B cell (primary cell): ENCODE results near the gene NRDC. TPM values are rescaled to one million over a fixed set of nuclear protein-coding genes. Genes with fewer than 3 reads are reported as not detected.

Experiments
- ATAC-seq: fragments of 200-7000 bp; cut with Tn5 transposase; one replicate; pipeline ENCODE4 v1.10.0; 2021; ENCODE audit warnings: low read depth, mild to moderate bottlenecking, moderate number of reproducible peaks, moderate library complexity
- CTCF ChIA-PET: fragments of 350-600 bp; sonication (Branson Sonifier 250); formaldehyde crosslinking; loops from one replicate; lab custom pipeline; 2021; ENCODE audit warnings: antibody characterized with exemption, inconsistent platforms; lab: Charles Lee
- POLR2A ChIA-PET: fragments of 350-600 bp; sonication (Branson Sonifier 250); formaldehyde crosslinking; loops from one replicate; lab custom pipeline; 2021; ENCODE audit warnings: antibody characterized with exemption; lab: Charles Lee
- DNase-seq: peaks from one replicate; pipeline ENCODE4 v3.0.0; 2013
- H2AFZ ChIP-seq: 2 replicates; pipeline ENCODE4 v1.6.1; 2012; ENCODE audit warnings: mild to moderate bottlenecking, low read depth, low read length; ENCODE audit not compliant: insufficient read depth, poor library complexity, severe bottlenecking
- H3K27ac ChIP-seq, 2 donors: 1 replicate in 1 of 2; 2 replicates in 1 of 2; pipeline ENCODE4 v1.5.1; 2012 to 2013; ENCODE audit warnings: low read length in 2 of 2, mild to moderate bottlenecking in 2 of 2, moderate library complexity in 1 of 2
- H3K27me3 ChIP-seq, 4 experiments: fragments of 200-600 bp in 1 of 4; sonication (generic) in 1 of 4; replicated peaks in 1 of 4; 1 replicate in 2 of 4; 2 replicates in 2 of 4; pipeline versions ENCODE4 v1.6.1 to v1.7.0; 2013 to 2016; ENCODE audit warnings: low read length in 3 of 4, mild to moderate bottlenecking in 2 of 4, mixed read lengths in 1 of 4, moderate library complexity in 1 of 4; ENCODE audit not compliant: insufficient read depth in 4 of 4, control insufficient read depth in 3 of 4; ENCODE audit errors: control extremely low read depth in 1 of 4
- H3K36me3 ChIP-seq, 2 experiments: replicated peaks in 1 of 2; 1 replicate in 1 of 2; 2 replicates in 1 of 2; pipeline versions ENCODE4 v1.6.1 to v1.7.1; 2013; ENCODE audit warnings: low read length in 1 of 2; ENCODE audit not compliant: insufficient read depth in 2 of 2, control insufficient read depth in 1 of 2; ENCODE audit errors: control extremely low read depth in 1 of 2, extremely low read depth in 1 of 2
- H3K4me1 ChIP-seq, 2 donors: fragments of 200-600 bp in 1 of 2; sonication (generic) in 1 of 2; 1 replicate in 1 of 2; 2 replicates in 1 of 2; pipeline versions ENCODE4 v1.5.1 to v1.6.1; 2013 to 2017; ENCODE audit warnings: low read length in 2 of 2; ENCODE audit not compliant: control insufficient read depth in 2 of 2, insufficient read depth in 2 of 2
- H3K4me2 ChIP-seq: replicated peaks from 2 replicates; pipeline ENCODE3; 2012; ENCODE audit warnings: mild to moderate bottlenecking, low read depth, low read length; ENCODE audit not compliant: poor library complexity, severe bottlenecking
- H3K4me3 ChIP-seq, 5 experiments: fragments of 200-600 bp in 1 of 5; sonication (generic) in 1 of 5; 1 replicate in 3 of 5; 2 replicates in 2 of 5; pipeline versions ENCODE4 v1.5.1 to v1.7.0; 2011 to 2016; ENCODE audit warnings: low read length in 4 of 5, mild to moderate bottlenecking in 4 of 5, low read depth in 2 of 5, control low read depth in 1 of 5, moderate library complexity in 1 of 5; ENCODE audit not compliant: insufficient read depth in 1 of 5; ENCODE audit errors: control extremely low read depth in 1 of 5, extremely low read depth in 1 of 5
- H3K79me2 ChIP-seq: fragments of 200-600 bp; sonication (generic); one replicate; pipeline ENCODE4 v1.6.0; 2016; ENCODE audit warnings: low read length; ENCODE audit not compliant: control insufficient read depth, insufficient read depth
- H3K9ac ChIP-seq: fragments of 200-600 bp; sonication (generic); 2 replicates; pipeline ENCODE4 v1.6.1; 2017; ENCODE audit warnings: mild to moderate bottlenecking, low read length, moderate library complexity
- H3K9me3 ChIP-seq, 3 donors: one replicate each; pipeline versions ENCODE4 v1.6.1 to v1.7.1; 2013; ENCODE audit warnings: low read length in 2 of 3; ENCODE audit not compliant: control insufficient read depth in 2 of 3, insufficient read depth in 1 of 3; ENCODE audit errors: control extremely low read depth in 1 of 3
- H4K20me1 ChIP-seq: 2 replicates; pipeline ENCODE4 v1.6.0; 2012; ENCODE audit warnings: mild to moderate bottlenecking, low read length; ENCODE audit not compliant: insufficient read depth, control insufficient read depth, poor library complexity, severe bottlenecking
- H3K27ac Mint-ChIP-seq: one replicate; pipeline ENCODE4 v1.8.0; 2021; ENCODE audit warnings: mixed read lengths
- H3K27me3 Mint-ChIP-seq: one replicate; pipeline ENCODE4 v1.8.0; 2021; ENCODE audit warnings: mixed read lengths
- H3K4me1 Mint-ChIP-seq: one replicate; pipeline ENCODE4 v1.8.0; 2021; ENCODE audit warnings: mixed read lengths
- H3K4me3 Mint-ChIP-seq: one replicate; pipeline ENCODE4 v1.8.0; 2021; ENCODE audit warnings: mixed read lengths
- H3K9me3 Mint-ChIP-seq: one replicate; pipeline ENCODE4 v1.8.0; 2022; ENCODE audit warnings: mixed read lengths; ENCODE audit not compliant: insufficient read depth
- EZH2 ChIP-seq: IDR thresholded peaks from 2 replicates; pipeline ENCODE4 v1.6.1; 2012; ENCODE audit warnings: borderline replicate concordance, low read depth, mild to moderate bottlenecking, moderate library complexity, low read length; ENCODE audit not compliant: insufficient read depth, poor library complexity, severe bottlenecking
- WGBS: methylation state at CpG from one replicate; pipeline ENCODE4 v1.1.5; 2013; ENCODE audit warnings: missing lambda C conversion rate; ENCODE audit not compliant: insufficient coverage; 5-methylcytosine and 5-hydroxymethylcytosine counted together
- intact Hi-C: fragments of 100-400 bp; cut with micrococcal nuclease; formaldehyde crosslinking; loops from one replicate; pipeline ENCODE4 v1.10.0; 2022
- polyA plus RNA-seq: library from polyadenylated mRNA; depleted of rRNA; stranded (reverse); fragments of >200 nt; gene quantifications from 2 replicates; pipeline ENCODE4 v1.2.3, GENCODE V29; 2012
- total RNA-seq, 2 donors: library from RNA; stranded (reverse); fragments of 120-200 nt in 1 of 2; gene quantifications; 1 replicate in 1 of 2; 2 replicates in 1 of 2; pipeline versions ENCODE4 v1.2.3 to v1.2.4, GENCODE V29; 2013 to 2022
- TF ChIP-seq, protein P1 (sequence below): fragments of 200-600 bp; IDR thresholded peaks from one replicate; pipeline ENCODE4 v1.8.0; 2022; ENCODE audit warnings: antibody characterized with exemption, mild to moderate bottlenecking

NRDC gene
- total and polyA plus RNA-seq, 2 donors (not counting 1 experiment from before 2014, with no cell fraction given): 55.3 to 154 TPM

DNA sequence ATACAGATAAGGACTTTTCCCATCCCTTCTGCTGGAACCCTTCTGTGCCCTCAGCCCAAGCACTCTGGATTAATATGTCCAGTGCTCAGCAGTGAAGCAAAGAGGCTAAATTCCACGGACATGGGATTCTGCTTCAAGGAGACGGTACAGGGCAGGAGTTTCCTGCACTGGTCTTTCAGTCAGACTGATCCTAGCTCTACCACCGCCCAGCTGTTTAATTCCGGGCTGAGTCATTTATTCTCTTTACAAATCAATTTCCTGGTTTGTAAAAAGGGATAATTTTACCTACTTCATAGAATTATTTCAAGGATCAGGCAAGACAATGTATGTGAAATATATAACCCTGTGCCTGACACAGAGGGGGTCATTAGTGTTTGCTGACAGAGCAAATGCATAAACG lies 41.6 kb upstream of the NRDC start:
- ChIA-PET CTCF (no interaction called here), POLR2A (no interaction called here)
- Histone ChIP-seq H3K4me1 (no peaks in the 10 kb centered on the region), H3K79me2 (no peaks in the 10 kb centered on the region), H3K9me3 (no peaks in the 10 kb centered on the region), H3K9ac (no peak overlapping the region), H3K27me3 (peaks cover 0 to 8% (median 4%) of the 10 kb centered on the region in 4 experiments), H3K36me3 (no peaks in the 10 kb centered on the region), H3K4me3 (no peak overlapping the region), H2AFZ (no peak overlapping the region), H3K27ac (no peak overlapping the region), H3K4me2 (no peak overlapping the region), H4K20me1 (no peaks in the 10 kb centered on the region)
- no peak for TF ChIP-seq EZH2
- TF ChIP-seq, protein P1, sequence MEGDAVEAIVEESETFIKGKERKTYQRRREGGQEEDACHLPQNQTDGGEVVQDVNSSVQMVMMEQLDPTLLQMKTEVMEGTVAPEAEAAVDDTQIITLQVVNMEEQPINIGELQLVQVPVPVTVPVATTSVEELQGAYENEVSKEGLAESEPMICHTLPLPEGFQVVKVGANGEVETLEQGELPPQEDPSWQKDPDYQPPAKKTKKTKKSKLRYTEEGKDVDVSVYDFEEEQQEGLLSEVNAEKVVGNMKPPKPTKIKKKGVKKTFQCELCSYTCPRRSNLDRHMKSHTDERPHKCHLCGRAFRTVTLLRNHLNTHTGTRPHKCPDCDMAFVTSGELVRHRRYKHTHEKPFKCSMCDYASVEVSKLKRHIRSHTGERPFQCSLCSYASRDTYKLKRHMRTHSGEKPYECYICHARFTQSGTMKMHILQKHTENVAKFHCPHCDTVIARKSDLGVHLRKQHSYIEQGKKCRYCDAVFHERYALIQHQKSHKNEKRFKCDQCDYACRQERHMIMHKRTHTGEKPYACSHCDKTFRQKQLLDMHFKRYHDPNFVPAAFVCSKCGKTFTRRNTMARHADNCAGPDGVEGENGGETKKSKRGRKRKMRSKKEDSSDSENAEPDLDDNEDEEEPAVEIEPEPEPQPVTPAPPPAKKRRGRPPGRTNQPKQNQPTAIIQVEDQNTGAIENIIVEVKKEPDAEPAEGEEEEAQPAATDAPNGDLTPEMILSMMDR: no peak
- Mint-ChIP-seq H3K4me1 (no peaks in the 10 kb centered on the region), H3K27me3 (peaks cover 29% of the 10 kb centered on the region), H3K27ac (no peak overlapping the region), H3K9me3 (no peaks in the 10 kb centered on the region), H3K4me3 (no peak overlapping the region)
- WGBS: 92% methylated on average over 2 of the region's 5 CpGs
- ATAC-seq (no peak), DNase-seq (no peak)
- intact Hi-C loops: no loop called here

- no peak overlapping the region for H2AFZ ChIP-seq
- no peak overlapping the region for H3K27ac ChIP-seq
- no peaks in the 10 kb centered on the region for H3K79me2 ChIP-seq
- POLR2A ChIA-PET: no interaction called here
- Mint-ChIP-seq H3K27me3 (peaks cover 34% of the 10 kb centered on the region), H3K9me3 (no peaks in the 10 kb centered on the region), H3K4me3 (no peak overlapping the region), H3K4me1 (no peaks in the 10 kb centered on the region), H3K27ac (no peak overlapping the region)
- peaks cover 0 to 8% (median 4%) of the 10 kb centered on the region in 4 experiments for H3K27me3 ChIP-seq
- WGBS: 94% methylated on average over 10 of the region's 10 CpGs
- CTCF ChIA-PET: no interaction called here
- H3K4me3 ChIP-seq: no peak overlapping the region
- H4K20me1 ChIP-seq: no peaks in the 10 kb centered on the region
- ATAC-seq (no peak), DNase-seq (no peak)
- H3K9ac ChIP-seq: no peak overlapping the region
- H3K4me1 ChIP-seq: no peaks in the 10 kb centered on the region
- intact Hi-C loops: no loop called here
- TF ChIP-seq, protein P1: no peak
- no peak for TF ChIP-seq EZH2
- H3K36me3 ChIP-seq: no peaks in the 10 kb centered on the region
- H3K9me3 ChIP-seq: no peaks in the 10 kb centered on the region
- H3K4me2 ChIP-seq: no peak overlapping the region
Observed at GRCh38 chr1:51919684-51920083, 41.2 kb upstream of the NRDC start.
